K562 treated with DMSO at 1 percent for 4 hours (cell line): ENCODE results near the gene KRTAP9-6. TPM values are rescaled to one million over a fixed set of nuclear protein-coding genes. Genes with fewer than 3 reads are reported as not detected.

Experiments
- total RNA-seq: library from RNA; unstranded; fragments of 300-600 nt; gene quantifications from 2 replicates; pipeline ENCODE4 v1.2.3, GENCODE V29; 2022; ENCODE audit not compliant: insufficient read depth

The KRTAP9-6 gene
- total RNA-seq: not detected in 2 replicates

GRCh38 chr17:41265078-41265477, at the start of gene KRTAP9-6:
Gene KRTAP9-6, plus strand, starts transcription at chr17:41265378. Its CDS starts 0 bp downstream, at chr17:41265378.

GRCh38 chr17:41226598-41227095, 38.5 kb upstream of the KRTAP9-6 start, which contains the start of gene KRTAP9-2:
Gene KRTAP9-2, plus strand, starts transcription at chr17:41226648. Its CDS starts 7 bp downstream, at chr17:41226655.

GRCh38 chr17:41232399-41233105, 32.6 kb upstream of the KRTAP9-6 start, which contains the start of gene KRTAP9-3:
Gene KRTAP9-3, plus strand, starts transcription at chr17:41232449. Its CDS starts 53 bp downstream, at chr17:41232502.

GRCh38 chr17:41237949-41238437, 27.2 kb upstream of the KRTAP9-6 start, which contains the start of gene KRTAP9-8:
Gene KRTAP9-8, plus strand, starts transcription at chr17:41237999. Its CDS starts 53 bp downstream, at chr17:41238052.

GRCh38 chr17:41249637-41250240, 15.4 kb upstream of the KRTAP9-6 start, which contains the start of gene KRTAP9-4:
Gene KRTAP9-4, plus strand, starts transcription at chr17:41249687. Its CDS starts 34 bp downstream, at chr17:41249721.

GRCh38 chr17:41255381-41256290, 9.5 kb upstream of the KRTAP9-6 start, which contains the start of gene KRTAP9-9:
Gene KRTAP9-9, plus strand, starts transcription at chr17:41255384.

GRCh38 chr17:41275648-41276190, 10.5 kb downstream of the KRTAP9-6 start, which contains the start of gene KRTAP9-7:
Gene KRTAP9-7, plus strand, starts transcription at chr17:41275698. Its CDS starts 0 bp downstream, at chr17:41275698.

GRCh38 chr17:41301916-41302901, 37.0 kb downstream of the KRTAP9-6 start, which contains the start of gene KRTAP29-1:
Gene KRTAP29-1, minus strand, starts transcription at chr17:41302851. Its CDS starts 0 bp downstream, at chr17:41302851.

GRCh38 chr17:41308918-41309359, 43.8 kb downstream of the KRTAP9-6 start, which contains the start of gene KRTAP16-1:
Gene KRTAP16-1, minus strand, starts transcription at chr17:41309309. Its CDS starts 56 bp downstream, at chr17:41309253.

GRCh38 chr17:41315204-41315794, 50.1 kb downstream of the KRTAP9-6 start, which contains the start of gene KRTAP17-1:
Gene KRTAP17-1, minus strand, starts transcription at chr17:41315710. Its CDS starts 60 bp downstream, at chr17:41315650.

Other genes starting within 250 kb of the KRTAP9-6 start
- not detected in 2 replicates for gene KRTAP1-5, start 238.2 kb upstream of the KRTAP9-6 start, total RNA-seq
- gene KRTAP1-4, start 235.2 kb upstream of the KRTAP9-6 start, total RNA-seq: not detected in 2 replicates
- not detected in 2 replicates for gene KRTAP1-3, start 230.5 kb upstream of the KRTAP9-6 start, total RNA-seq
- gene KRTAP1-1, start 223.9 kb upstream of the KRTAP9-6 start, total RNA-seq: not detected in 2 replicates
- not detected in 2 replicates for gene KRTAP2-1, start 218.1 kb upstream of the KRTAP9-6 start, total RNA-seq
- not detected in 2 replicates for gene KRTAP2-2, start 210.1 kb upstream of the KRTAP9-6 start, total RNA-seq
- gene KRTAP2-3, start 205.3 kb upstream of the KRTAP9-6 start, total RNA-seq: not detected in 2 replicates
- gene KRTAP2-4, start 199.5 kb upstream of the KRTAP9-6 start, total RNA-seq: not detected in 2 replicates
- not detected in 2 replicates for gene KRTAP4-7, start 181.2 kb upstream of the KRTAP9-6 start, total RNA-seq
- not detected in 2 replicates for gene KRTAP4-8, start 167.2 kb upstream of the KRTAP9-6 start, total RNA-seq
- not detected in 2 replicates for gene KRTAP4-16, start 163.2 kb upstream of the KRTAP9-6 start, total RNA-seq
- gene KRTAP4-9, start 160.0 kb upstream of the KRTAP9-6 start, total RNA-seq: not detected in 2 replicates
- not detected in 2 replicates for gene KRTAP4-11, start 147.0 kb upstream of the KRTAP9-6 start, total RNA-seq
- gene KRTAP4-12, start 141.2 kb upstream of the KRTAP9-6 start, total RNA-seq: not detected in 2 replicates
- not detected in 2 replicates for gene KRTAP4-6, start 124.8 kb upstream of the KRTAP9-6 start, total RNA-seq
- not detected in 2 replicates for gene KRTAP4-5, start 115.6 kb upstream of the KRTAP9-6 start, total RNA-seq
- not detected in 2 replicates for gene KRTAP4-4, start 104.6 kb upstream of the KRTAP9-6 start, total RNA-seq
- not detected in 2 replicates for gene KRTAP4-3, start 97.2 kb upstream of the KRTAP9-6 start, total RNA-seq
- gene KRTAP4-2, start 87.2 kb upstream of the KRTAP9-6 start, total RNA-seq: not detected in 2 replicates
- gene KRTAP4-1, start 80.5 kb upstream of the KRTAP9-6 start, total RNA-seq: not detected in 2 replicates
- gene KRTAP9-1, start 75.5 kb upstream of the KRTAP9-6 start, total RNA-seq: not detected in 2 replicates
- gene KRTAP9-2, start 38.7 kb upstream of the KRTAP9-6 start, total RNA-seq: not detected in 2 replicates
- gene KRTAP9-3, start 32.9 kb upstream of the KRTAP9-6 start, total RNA-seq: not detected in 2 replicates
- not detected in 2 replicates for gene KRTAP9-8, start 27.4 kb upstream of the KRTAP9-6 start, total RNA-seq
- gene KRTAP9-4, start 15.7 kb upstream of the KRTAP9-6 start, total RNA-seq: not detected in 2 replicates
- not detected in 2 replicates for gene KRTAP9-9, start 10.0 kb upstream of the KRTAP9-6 start, total RNA-seq
- gene KRTAP9-7, start 10.3 kb downstream of the KRTAP9-6 start, total RNA-seq: not detected in 2 replicates
- not detected in 2 replicates for gene KRTAP29-1, start 37.5 kb downstream of the KRTAP9-6 start, total RNA-seq
- not detected in 2 replicates for gene KRTAP16-1, start 43.9 kb downstream of the KRTAP9-6 start, total RNA-seq
- not detected in 2 replicates for gene KRTAP17-1, start 50.3 kb downstream of the KRTAP9-6 start, total RNA-seq
- gene KRT33A, start 85.5 kb downstream of the KRTAP9-6 start, total RNA-seq: not detected in 2 replicates
- not detected in 2 replicates for gene KRT33B, start 104.4 kb downstream of the KRTAP9-6 start, total RNA-seq
- not detected in 2 replicates for gene KRT34, start 116.9 kb downstream of the KRTAP9-6 start, total RNA-seq
- gene KRT31, start 132.2 kb downstream of the KRTAP9-6 start, total RNA-seq: not detected in 2 replicates
- gene KRT37, start 159.2 kb downstream of the KRTAP9-6 start, total RNA-seq: not detected in 2 replicates
- not detected in 2 replicates for gene KRT38, start 175.6 kb downstream of the KRTAP9-6 start, total RNA-seq
- not detected in 2 replicates for gene KRT32, start 202.0 kb downstream of the KRTAP9-6 start, total RNA-seq
- gene KRT35, start 215.8 kb downstream of the KRTAP9-6 start, total RNA-seq: not detected in 2 replicates
- not detected in 2 replicates for gene KRT36, start 224.5 kb downstream of the KRTAP9-6 start, total RNA-seq
- gene KRT13, start 240.2 kb downstream of the KRTAP9-6 start, total RNA-seq: not detected in 2 replicates